GM21825 (cell line): ENCODE measurements around the gene TKT.
"Not testable (repeated sequence)": the region's sequence is repeated elsewhere in the genome, so short reads cannot be mapped to it uniquely, and the experiment has no call there.

Experiments
- ATAC-seq: cut with Tn5 transposase; IDR thresholded peaks from one replicate; pipeline ENCODE4 v1.9.1; 2021; ENCODE audit warnings: mild to moderate bottlenecking, moderate library complexity; ENCODE audit not compliant: unreplicated experiment

Gene TKT

GRCh38 chr3:53255775-53256703, at the start of gene TKT:
TSS of gene TKT (minus strand) at chr3:53256022. CDS start at chr3:53255942, 80 bp downstream.
- peak; percentile 57 for ATAC-seq

DNA sequence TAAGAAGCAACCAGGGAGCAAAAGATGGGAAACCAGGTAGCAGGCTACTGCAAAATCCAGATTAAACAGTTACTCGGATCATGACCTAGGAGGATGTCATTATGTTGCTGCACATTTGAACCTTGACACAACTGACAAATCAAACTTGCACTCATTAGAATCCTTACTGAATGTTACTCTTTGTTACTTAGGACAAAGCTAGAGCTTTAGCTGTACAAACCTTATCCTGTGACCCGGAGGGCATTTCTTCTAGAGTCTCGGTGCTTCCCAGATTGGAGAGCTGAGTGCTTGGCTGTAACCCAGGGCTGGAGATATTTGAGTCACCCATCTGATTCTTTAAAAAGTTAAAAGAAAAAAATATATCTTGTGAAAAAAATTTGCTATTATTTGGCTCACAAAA, 48.1 kb upstream of the TKT start:
- ATAC-seq = no peak

DNA sequence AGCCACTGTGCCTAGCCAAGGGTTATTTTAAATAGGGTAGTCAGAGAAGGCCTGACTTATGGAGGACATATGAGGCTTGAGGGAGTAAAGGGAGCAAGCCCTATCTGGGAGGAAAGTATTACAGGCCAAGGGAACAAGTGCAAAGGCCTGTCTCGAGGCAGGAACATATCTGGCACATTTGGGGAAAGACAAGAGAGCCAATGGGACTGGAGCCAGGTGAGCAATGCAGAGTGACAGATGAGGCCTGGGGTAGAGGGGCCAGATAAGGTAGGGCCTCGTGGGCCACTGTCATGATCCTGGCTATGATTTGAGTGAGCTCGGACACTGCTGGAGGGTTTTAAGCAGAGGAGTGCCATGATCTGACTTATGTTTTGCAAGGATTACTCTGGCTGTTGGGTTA, 47.7 kb upstream of the TKT start:
- ATAC-seq = no peak

GRCh38 chr3:53300826-53301225, 45.0 kb upstream of the TKT start:
- no peak for ATAC-seq

GRCh38 chr3:53299611-53300023, 43.8 kb upstream of the TKT start:
- ATAC-seq = not testable (repeated sequence)

- no peak for ATAC-seq
Observed at GRCh38 chr3:53295410-53295809, 39.6 kb upstream of the TKT start.

- ATAC-seq = no peak
Observed at GRCh38 chr3:53293867-53294266, 38.0 kb upstream of the TKT start.

DNA sequence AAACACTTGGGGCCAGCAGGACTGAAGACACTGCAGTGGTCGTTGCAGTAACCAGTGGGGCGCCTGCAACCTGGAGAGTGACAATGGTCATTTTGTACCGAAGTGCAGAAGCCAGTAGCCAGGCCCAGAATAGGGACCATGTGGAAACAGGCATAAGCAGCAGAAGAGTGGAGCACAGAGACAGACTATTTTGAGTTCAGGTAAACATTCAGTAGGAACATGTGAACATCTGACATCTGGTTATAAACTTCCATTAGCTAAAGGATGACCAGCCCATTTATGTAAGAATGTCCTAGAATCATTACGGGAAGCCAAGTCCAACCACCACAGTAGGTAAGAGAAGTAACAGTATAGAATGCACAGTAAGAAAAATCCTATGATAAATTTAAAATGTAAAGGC, 32.4 kb upstream of the TKT start:
- ATAC-seq = no peak

DNA sequence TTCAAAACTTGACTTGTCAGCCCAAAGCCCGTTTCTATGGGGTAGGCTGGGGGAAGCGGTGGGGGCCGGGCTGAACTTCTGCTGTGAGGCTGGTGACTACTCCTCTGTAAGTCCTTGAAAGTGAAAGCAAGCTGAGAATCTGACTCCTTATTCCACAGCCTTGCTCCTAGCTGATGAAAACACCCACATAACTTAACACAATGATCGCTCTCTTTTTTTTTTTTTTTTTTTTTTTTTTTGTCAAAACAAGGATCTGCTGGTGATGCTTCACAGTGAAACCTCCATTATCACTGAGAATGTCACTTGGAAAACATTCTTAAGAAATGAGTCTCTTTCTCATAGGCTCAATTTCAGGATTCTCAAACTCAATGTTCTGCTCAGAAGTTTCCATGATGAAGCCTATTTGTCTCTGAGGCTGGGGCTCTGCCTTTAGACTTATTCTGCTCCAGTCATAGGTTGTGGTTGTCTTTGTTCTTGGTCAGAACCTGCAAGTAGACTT, 31.4 kb upstream of the TKT start:
- no peak for ATAC-seq

GRCh38 chr3:53286727-53287126, 30.9 kb upstream of the TKT start:
- ATAC-seq = no peak

GRCh38 chr3:53282581-53282980, 26.8 kb upstream of the TKT start:
- no peak for ATAC-seq

GRCh38 chr3:53278667-53279066, 22.8 kb upstream of the TKT start:
- ATAC-seq = no peak

DNA sequence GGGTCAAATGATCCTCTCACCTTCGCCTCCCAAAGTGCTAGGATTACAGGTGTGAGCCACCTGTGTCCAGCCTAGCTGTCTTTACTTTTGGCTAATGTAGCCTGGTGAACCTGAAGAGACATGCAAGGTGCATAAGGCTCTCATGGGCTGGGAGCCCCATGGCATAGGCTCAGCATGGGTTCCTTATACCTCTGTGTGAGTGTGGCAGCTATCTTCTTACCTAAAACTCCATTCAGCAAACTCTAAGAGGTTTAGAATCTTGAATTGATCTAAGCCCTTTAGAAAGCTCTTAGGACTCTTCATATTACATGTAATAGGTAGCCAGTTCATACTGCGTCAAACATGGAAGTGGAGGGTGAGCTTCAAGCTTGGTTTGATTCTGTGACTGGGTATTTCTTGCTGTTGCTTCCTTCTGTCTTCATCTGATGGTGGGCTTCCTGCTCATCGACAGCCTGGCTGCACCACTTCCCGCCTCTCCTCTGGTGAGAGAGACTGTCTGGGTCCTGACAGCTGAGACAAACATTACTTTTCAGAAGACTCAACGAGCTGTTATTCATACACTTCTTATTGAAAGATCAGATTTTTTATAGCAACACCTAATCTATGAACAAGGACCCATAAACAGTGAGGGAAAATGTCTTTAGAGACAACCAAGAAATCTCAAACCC, 19.2 kb upstream of the TKT start:
- ATAC-seq = no peak

GRCh38 chr3:53273146-53273670, 17.4 kb upstream of the TKT start:
- ATAC-seq = no peak

- no peak for ATAC-seq
Observed at GRCh38 chr3:53269888-53270880, 14.4 kb upstream of the TKT start.

GRCh38 chr3:53269193-53269592, 13.4 kb upstream of the TKT start:
- not testable (repeated sequence) for ATAC-seq

DNA sequence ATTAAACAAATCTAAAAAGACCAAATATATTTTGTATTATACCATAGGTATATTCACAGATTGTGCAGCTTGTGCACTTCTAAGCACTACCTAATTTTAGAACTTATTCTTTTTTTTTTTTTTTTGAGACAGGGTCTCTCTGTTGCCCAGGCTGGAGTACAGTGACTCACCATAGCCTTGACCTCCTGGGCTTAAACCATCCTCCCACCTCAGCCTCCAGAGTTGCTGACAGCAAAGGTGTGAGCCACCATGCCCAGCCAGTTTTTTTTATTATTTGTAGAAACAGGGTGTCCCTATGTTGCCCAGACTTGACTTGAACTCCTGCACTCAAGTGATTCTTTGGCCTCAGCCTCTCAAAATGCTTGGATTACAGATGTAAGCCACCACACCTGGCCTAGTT, 11.9 kb upstream of the TKT start:
- no peak for ATAC-seq

GRCh38 chr3:53264718-53265117, 8.9 kb upstream of the TKT start:
- no peak for ATAC-seq

GRCh38 chr3:53263907-53264306, 8.1 kb upstream of the TKT start:
- ATAC-seq = no peak

- ATAC-seq = no peak
Observed at GRCh38 chr3:53261712-53262111, 5.9 kb upstream of the TKT start.
